HEK293 (cell line): Measurements from ENCODE around the gene CLDN6.
A peak's percentile ranks its signal among the peaks of the same experiment; 100 is the strongest.

Experiments used
- ATF2 ChIP-seq: fragments of 450-650 bp; formaldehyde crosslinking; IDR thresholded peaks from 2 replicates; pipeline ENCODE4 v1.5.1; 2016; ENCODE audit warnings: missing biosample characterization, missing genetic modification characterization, low read depth
- HIC1 ChIP-seq: fragments of 450-650 bp; formaldehyde crosslinking; IDR thresholded peaks from 2 replicates; pipeline ENCODE4 v1.5.1; 2016; ENCODE audit warnings: missing biosample characterization, missing genetic modification characterization
- KLF17 ChIP-seq: fragments of 450-650 bp; formaldehyde crosslinking; IDR thresholded peaks from 2 replicates; pipeline ENCODE4 v1.5.1; 2016; ENCODE audit warnings: missing biosample characterization, missing genetic modification characterization
- KLF8 ChIP-seq: fragments of 450-650 bp; formaldehyde crosslinking; IDR thresholded peaks from 2 replicates; pipeline ENCODE4 v1.5.1; 2016; ENCODE audit warnings: missing biosample characterization, missing genetic modification characterization
- MZF1 ChIP-seq: fragments of 450-650 bp; formaldehyde crosslinking; IDR thresholded peaks from 2 replicates; pipeline ENCODE4 v1.5.1; 2017; ENCODE audit warnings: missing biosample characterization, missing genetic modification characterization, borderline replicate concordance
- RBAK ChIP-seq: fragments of 450-650 bp; formaldehyde crosslinking; IDR thresholded peaks from 2 replicates; pipeline ENCODE4 v1.5.1; 2016; ENCODE audit warnings: missing biosample characterization, missing genetic modification characterization
- REPIN1 ChIP-seq: fragments of 450-650 bp; formaldehyde crosslinking; IDR thresholded peaks from 2 replicates; pipeline ENCODE4 v1.5.1; 2017; ENCODE audit warnings: missing biosample characterization, missing genetic modification characterization, low read depth
- TSHZ1 ChIP-seq: fragments of 450-650 bp; formaldehyde crosslinking; IDR thresholded peaks from 2 replicates; pipeline ENCODE4 v1.5.1; 2016; ENCODE audit warnings: missing biosample characterization, missing genetic modification characterization, borderline replicate concordance
- YY2 ChIP-seq: fragments of 450-650 bp; formaldehyde crosslinking; IDR thresholded peaks from 2 replicates; pipeline ENCODE4 v1.5.1; 2016; ENCODE audit warnings: missing biosample characterization, missing genetic modification characterization
- ZBTB1 ChIP-seq: fragments of 450-650 bp; formaldehyde crosslinking; IDR thresholded peaks from 2 replicates; pipeline ENCODE4 v1.5.1; 2016; ENCODE audit warnings: missing biosample characterization, missing genetic modification characterization
- ZBTB48 ChIP-seq: fragments of 450-650 bp; formaldehyde crosslinking; IDR thresholded peaks from 2 replicates; pipeline ENCODE4 v1.5.1; 2016; ENCODE audit warnings: missing biosample characterization, missing genetic modification characterization
- ZFHX2 ChIP-seq: fragments of 450-650 bp; formaldehyde crosslinking; conservative IDR thresholded peaks from 2 replicates; pipeline ENCODE4 v1.5.1; 2016; ENCODE audit warnings: missing biosample characterization, missing genetic modification characterization
- ZFP41 ChIP-seq: fragments of 450-650 bp; formaldehyde crosslinking; IDR thresholded peaks from 2 replicates; pipeline ENCODE4 v1.5.1; 2016; ENCODE audit warnings: missing biosample characterization, missing genetic modification characterization, borderline replicate concordance
- ZNF16 ChIP-seq: fragments of 450-650 bp; formaldehyde crosslinking; IDR thresholded peaks from 2 replicates; pipeline ENCODE4 v1.5.1; 2016; ENCODE audit warnings: low read depth, missing biosample characterization, missing genetic modification characterization
- ZNF211 ChIP-seq: fragments of 450-650 bp; formaldehyde crosslinking; IDR thresholded peaks from 2 replicates; pipeline ENCODE4 v1.5.1; 2016; ENCODE audit warnings: low read depth, missing biosample characterization, missing genetic modification characterization
- ZNF223 ChIP-seq: fragments of 450-650 bp; formaldehyde crosslinking; IDR thresholded peaks from 2 replicates; pipeline ENCODE4 v1.5.1; 2016; ENCODE audit warnings: missing biosample characterization, missing genetic modification characterization
- ZNF274 ChIP-seq, 2 experiments: fragments of 200-500 bp in 1 of 2; fragments of 450-650 bp in 1 of 2; sonication (Bioruptor generic) in 1 of 2; formaldehyde crosslinking in 1 of 2; IDR thresholded peaks; 2 replicates each; pipeline versions ENCODE4 v1.5.1 to v1.6.1; 2014 to 2016; ENCODE audit warnings: borderline replicate concordance in 1 of 2, inconsistent platforms in 1 of 2, low read length in 1 of 2, missing biosample characterization in 1 of 2, missing genetic modification characterization in 1 of 2
- ZNF292 ChIP-seq: fragments of 450-650 bp; formaldehyde crosslinking; IDR thresholded peaks from 2 replicates; pipeline ENCODE4 v1.5.1; 2016; ENCODE audit warnings: low read depth, missing biosample characterization, missing genetic modification characterization, borderline replicate concordance
- ZNF302 ChIP-seq: fragments of 450-650 bp; formaldehyde crosslinking; IDR thresholded peaks from 2 replicates; pipeline ENCODE4 v1.5.1; 2016; ENCODE audit warnings: missing biosample characterization, missing genetic modification characterization, low read depth
- ZNF549 ChIP-seq: fragments of 450-650 bp; IDR thresholded peaks from 2 replicates; pipeline ENCODE4 v1.5.1; 2018; ENCODE audit warnings: missing biosample characterization, missing genetic modification characterization, mild to moderate bottlenecking, inconsistent platforms, moderate library complexity
- ZNF660 ChIP-seq: fragments of 450-650 bp; IDR thresholded peaks from 2 replicates; pipeline ENCODE4 v1.5.1; 2018; ENCODE audit warnings: missing biosample characterization, mild to moderate bottlenecking, missing genetic modification characterization
- ZNF692 ChIP-seq: fragments of 450-650 bp; formaldehyde crosslinking; IDR thresholded peaks from 2 replicates; pipeline ENCODE4 v1.5.1; 2016; ENCODE audit warnings: missing biosample characterization, missing genetic modification characterization
- ZNF768 ChIP-seq: fragments of 450-650 bp; formaldehyde crosslinking; IDR thresholded peaks from 2 replicates; pipeline ENCODE4 v1.5.1; 2018; ENCODE audit warnings: missing biosample characterization, mild to moderate bottlenecking, missing genetic modification characterization
- ZNF830 ChIP-seq: fragments of 450-650 bp; IDR thresholded peaks from 2 replicates; pipeline ENCODE4 v1.5.0; 2018; ENCODE audit warnings: missing biosample characterization, missing genetic modification characterization, low read depth, mild to moderate bottlenecking, moderate library complexity
- TF ChIP-seq, protein P1 (sequence below): sonication (generic); formaldehyde crosslinking; IDR thresholded peaks from 2 replicates; pipeline ENCODE4 v1.8.1; 2022; ENCODE audit warnings: mild to moderate bottlenecking, moderate library complexity, missing genetic modification reagents
- TF ChIP-seq, protein P2 (sequence below): fragments of 450-650 bp; formaldehyde crosslinking; IDR thresholded peaks from 2 replicates; pipeline ENCODE4; 2016; ENCODE audit warnings: missing biosample characterization, missing genetic modification characterization

The CLDN6 gene

GRCh38 chr16:3059041-3059722, 41.2 kb upstream of the CLDN6 start (continued):
- TF ChIP-seq ZNF211 (no peak), ATF2 (tag by site-specific recombination) (no peak), TSHZ1 (no peak), ZNF292 (tag by site-specific recombination) (no peak), ZNF302 (tag by site-specific recombination) (no peak), ZBTB48 (tag by site-specific recombination) (no peak), YY2 (tag by site-specific recombination) (no peak), ZNF549 (tag by site-specific recombination) (no peak), ZFHX2 (0 out of 2 replicates have a peak, but pooled peaks have one; percentile 11), ZNF830 (tag by site-specific recombination) (no peak), ZNF223 (tag by site-specific recombination) (no peak), HIC1 (tag by site-specific recombination) (no peak; the same call in 1 of the 2 replicates), MZF1 (no peak), ZFP41 (tag by site-specific recombination) (no peak), KLF17 (tag by site-specific recombination) (peak; percentile 30; the same call in 1 of the 2 replicates), REPIN1 (tag by site-specific recombination) (no peak), ZBTB1 (no peak), ZNF274 (IDR thresholded peaks at IDR 0.05; ENCODE audit: low read length) (no peak), ZNF274 (tag by site-specific recombination; IDR thresholded peaks at IDR 0.05; ENCODE audit: borderline replicate concordance) (no peak), ZNF768 (tag by site-specific recombination) (no peak), ZNF16 (tag by site-specific recombination) (no peak), RBAK (tag by site-specific recombination) (no peak), ZNF692 (tag by site-specific recombination) (peak; percentile 42), ZNF660 (tag by site-specific recombination) (peak; percentile 67; the same call in 1 of the 2 replicates), KLF8 (tag by site-specific recombination) (peak; percentile 30; the same call in 1 of the 2 replicates)
- TF ChIP-seq, protein P1, sequence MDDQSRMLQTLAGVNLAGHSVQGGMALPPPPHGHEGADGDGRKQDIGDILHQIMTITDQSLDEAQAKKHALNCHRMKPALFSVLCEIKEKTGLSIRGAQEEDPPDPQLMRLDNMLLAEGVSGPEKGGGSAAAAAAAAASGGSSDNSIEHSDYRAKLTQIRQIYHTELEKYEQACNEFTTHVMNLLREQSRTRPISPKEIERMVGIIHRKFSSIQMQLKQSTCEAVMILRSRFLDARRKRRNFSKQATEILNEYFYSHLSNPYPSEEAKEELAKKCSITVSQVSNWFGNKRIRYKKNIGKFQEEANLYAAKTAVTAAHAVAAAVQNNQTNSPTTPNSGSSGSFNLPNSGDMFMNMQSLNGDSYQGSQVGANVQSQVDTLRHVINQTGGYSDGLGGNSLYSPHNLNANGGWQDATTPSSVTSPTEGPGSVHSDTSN, result 0 out of 2 replicates have a peak, but pooled peaks have one; percentile 71
- TF ChIP-seq, protein P2, sequence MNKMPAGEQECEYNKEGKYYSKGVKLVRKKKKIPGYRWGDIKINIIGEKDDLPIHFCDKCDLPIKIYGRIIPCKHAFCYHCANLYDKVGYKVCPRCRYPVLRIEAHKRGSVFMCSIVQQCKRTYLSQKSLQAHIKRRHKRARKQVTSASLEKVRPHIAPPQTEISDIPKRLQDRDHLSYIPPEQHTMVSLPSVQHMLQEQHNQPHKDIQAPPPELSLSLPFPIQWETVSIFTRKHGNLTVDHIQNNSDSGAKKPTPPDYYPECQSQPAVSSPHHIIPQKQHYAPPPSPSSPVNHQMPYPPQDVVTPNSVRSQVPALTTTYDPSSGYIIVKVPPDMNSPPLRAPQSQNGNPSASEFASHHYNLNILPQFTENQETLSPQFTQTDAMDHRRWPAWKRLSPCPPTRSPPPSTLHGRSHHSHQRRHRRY, result no peak
